CD14-positive monocyte (primary cell): ENCODE results near the gene ARHGAP18. TPM values are rescaled to one million over a fixed set of nuclear protein-coding genes. Genes with fewer than 3 reads are reported as not detected.

Experiments used
- DNase-seq, 3 donors: peaks; one replicate each; pipeline ENCODE4 v3.0.0-alpha.2; 2011 to 2022
- H2AFZ ChIP-seq: 2 replicates; pipeline ENCODE4 v1.6.0; 2012; ENCODE audit warnings: mild to moderate bottlenecking, low read depth, low read length, inconsistent platforms; ENCODE audit not compliant: insufficient read depth, poor library complexity, severe bottlenecking
- H3K27ac ChIP-seq, 2 donors: 1 replicate in 1 of 2; 2 replicates in 1 of 2; pipeline ENCODE4 v1.5.1; 2012 to 2013; ENCODE audit warnings: low read length in 2 of 2, control low read depth in 1 of 2, inconsistent platforms in 1 of 2, low read depth in 1 of 2, mild to moderate bottlenecking in 1 of 2
- H3K27me3 ChIP-seq, 2 donors: one replicate each; pipeline versions ENCODE4 v1.6.0 to v1.6.1; 2011 to 2013; ENCODE audit warnings: low read length in 2 of 2; ENCODE audit not compliant: control insufficient read depth in 2 of 2, insufficient read depth in 2 of 2
- H3K36me3 ChIP-seq, 2 donors: replicated peaks in 1 of 2; 1 replicate in 1 of 2; 2 replicates in 1 of 2; pipeline versions ENCODE4 v1.5.1 to v1.6.1; 2012 to 2013; ENCODE audit warnings: low read length in 2 of 2, control low read depth in 1 of 2, inconsistent platforms in 1 of 2, mild to moderate bottlenecking in 1 of 2; ENCODE audit not compliant: insufficient read depth in 2 of 2, control insufficient read depth in 1 of 2
- H3K4me1 ChIP-seq, 2 donors: 1 replicate in 1 of 2; 2 replicates in 1 of 2; pipeline versions ENCODE4 v1.5.1 to v1.6.1; 2012 to 2013; ENCODE audit warnings: low read length in 2 of 2, control low read depth in 1 of 2, inconsistent platforms in 1 of 2, mild to moderate bottlenecking in 1 of 2, moderate library complexity in 1 of 2; ENCODE audit not compliant: insufficient read depth in 2 of 2, control insufficient read depth in 1 of 2
- H3K4me2 ChIP-seq: replicated peaks from 2 replicates; pipeline ENCODE3; 2012; ENCODE audit warnings: low read length, moderate library complexity, mild to moderate bottlenecking; ENCODE audit not compliant: poor library complexity, severe bottlenecking; ENCODE audit errors: extremely low read depth
- H3K4me3 ChIP-seq, 3 experiments: fragments of 200-600 bp in 1 of 3; sonication (generic) in 1 of 3; replicated peaks in 1 of 3; 1 replicate in 2 of 3; 2 replicates in 1 of 3; pipeline ENCODE4 v1.5.1; 2011 to 2013; ENCODE audit warnings: low read length in 3 of 3, mild to moderate bottlenecking in 3 of 3, control low read depth in 2 of 3, low read depth in 2 of 3, inconsistent platforms in 1 of 3, moderate library complexity in 1 of 3
- H3K79me2 ChIP-seq: 2 replicates; pipeline ENCODE4 v1.6.0; 2012; ENCODE audit warnings: mild to moderate bottlenecking, control low read depth, inconsistent platforms, low read length, moderate library complexity; ENCODE audit not compliant: insufficient read depth
- H3K9ac ChIP-seq: 2 replicates; pipeline ENCODE4 v1.6.0; 2017; ENCODE audit warnings: low read length, mild to moderate bottlenecking; ENCODE audit not compliant: insufficient read depth, poor library complexity, severe bottlenecking
- H3K9me3 ChIP-seq, 2 donors: replicated peaks in 1 of 2; 1 replicate in 1 of 2; 2 replicates in 1 of 2; pipeline versions ENCODE4 v1.5.1 to v1.6.1; 2012 to 2013; ENCODE audit warnings: low read length in 2 of 2, control low read depth in 1 of 2; ENCODE audit not compliant: control insufficient read depth in 1 of 2, insufficient read depth in 1 of 2
- H4K20me1 ChIP-seq: 2 replicates; pipeline ENCODE4 v1.6.0; 2012; ENCODE audit warnings: mild to moderate bottlenecking, low read length, control low read depth, moderate library complexity; ENCODE audit not compliant: insufficient read depth
- H3K27ac Mint-ChIP-seq, 7 donors: one replicate each; pipeline ENCODE4 v1.8.0; 2020; ENCODE audit warnings: mild to moderate bottlenecking in 7 of 7, mixed read lengths in 7 of 7, moderate library complexity in 6 of 7, inconsistent platforms in 2 of 7
- H3K27me3 Mint-ChIP-seq, 3 donors: one replicate each; pipeline ENCODE4 v1.8.0; 2021 to 2022; ENCODE audit warnings: low read depth in 3 of 3, mild to moderate bottlenecking in 3 of 3, mixed read lengths in 3 of 3, moderate library complexity in 3 of 3, inconsistent platforms in 1 of 3
- H3K36me3 Mint-ChIP-seq, 2 donors: one replicate each; pipeline ENCODE4 v1.8.0; 2020; ENCODE audit warnings: mixed read lengths in 2 of 2, inconsistent platforms in 1 of 2, mild to moderate bottlenecking in 1 of 2
- H3K4me1 Mint-ChIP-seq: one replicate; pipeline ENCODE4 v1.8.0; 2020; ENCODE audit warnings: mild to moderate bottlenecking, mixed read lengths
- H3K4me3 Mint-ChIP-seq, 2 donors: one replicate each; pipeline ENCODE4 v1.8.0; 2020; ENCODE audit warnings: mild to moderate bottlenecking in 2 of 2, mixed read lengths in 2 of 2, moderate library complexity in 1 of 2
- H3K9me3 Mint-ChIP-seq, 7 donors: one replicate each; pipeline ENCODE4 v1.8.0; 2020 to 2022; ENCODE audit warnings: mixed read lengths in 7 of 7, mild to moderate bottlenecking in 6 of 7, moderate library complexity in 6 of 7, inconsistent platforms in 2 of 7
- WGBS: methylation state at CpG from one replicate; pipeline ENCODE4 v1.1.5; 2013; ENCODE audit warnings: missing lambda C conversion rate; ENCODE audit not compliant: insufficient coverage; 5-methylcytosine and 5-hydroxymethylcytosine counted together
- intact Hi-C, 2 donors: fragments of 100-400 bp; cut with micrococcal nuclease; formaldehyde crosslinking; loops; one replicate each; pipeline versions ENCODE4 v1.15.0 to v1.15.1; 2023
- polyA plus RNA-seq, 3 donors: library from polyadenylated mRNA; depleted of rRNA in 1 of 3; unstranded in 2 of 3; stranded (reverse) in 1 of 3; fragments of 300-500 nt in 2 of 3; fragments of >200 nt in 1 of 3; fragmentation: Illumina TruSeq in 2 of 3; gene quantifications; 1 replicate in 2 of 3; 2 replicates in 1 of 3; pipeline ENCODE4 v1.2.3, GENCODE V29; 2012 to 2021
- TF ChIP-seq, protein P1 (sequence below): fragments of 200-600 bp; IDR thresholded peaks from one replicate; pipeline ENCODE4 v1.8.0; 2022; ENCODE audit warnings: antibody characterized with exemption, mild to moderate bottlenecking

The ARHGAP18 gene
- polyA plus RNA-seq, 3 donors, result 3.7 to 5.6 (median 3.8) TPM

DNA sequence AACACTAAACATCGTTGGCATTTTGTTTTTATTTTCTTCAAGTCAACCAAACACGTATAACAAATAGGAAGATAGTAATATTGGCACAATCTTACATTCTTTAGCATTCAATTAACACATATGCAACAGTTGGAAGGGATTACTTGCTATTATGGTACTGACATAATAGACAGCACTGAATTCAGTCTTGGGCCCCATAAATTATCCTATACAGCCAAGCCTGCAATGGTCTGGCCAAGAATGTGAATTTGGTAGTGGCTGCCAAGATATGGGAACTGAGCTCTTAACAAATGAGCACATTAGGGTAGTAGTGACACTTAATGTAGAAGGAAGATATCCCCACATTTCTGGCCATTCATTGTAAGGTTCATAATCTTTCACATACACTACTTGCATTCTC lies 44.8 kb upstream of the ARHGAP18 start:
- H3K9ac ChIP-seq, result no peak overlapping the region
- H3K4me2 ChIP-seq, result no peak overlapping the region
- intact Hi-C loops, result no loop called here
- H3K27ac ChIP-seq, result no peak overlapping the region
- H3K4me3 ChIP-seq, result no peak overlapping the region
- H2AFZ ChIP-seq, result no peak overlapping the region
- peaks cover 24 to 34% of the 10 kb centered on the region in 2 donors for H3K4me1 ChIP-seq
- Mint-ChIP-seq H3K27ac (no peak overlapping the region), H3K4me1 (peaks cover 29% of the 10 kb centered on the region), H3K36me3 (peaks cover 0 to 2% of the 10 kb centered on the region in 2 donors), H3K27me3 (peaks cover 0 to 4% (median 2%) of the 10 kb centered on the region in 3 donors), H3K4me3 (no peak overlapping the region), H3K9me3 (no peaks in the 10 kb centered on the region)
- no peak for DNase-seq
- no peaks in the 10 kb centered on the region for H3K27me3 ChIP-seq
- no peaks in the 10 kb centered on the region for H3K79me2 ChIP-seq
- no CpG with 5 or more reads among the region's 2 CpGs for WGBS
- H3K36me3 ChIP-seq, result no peaks in the 10 kb centered on the region
- no peaks in the 10 kb centered on the region for H3K9me3 ChIP-seq
- H4K20me1 ChIP-seq, result no peaks in the 10 kb centered on the region
- TF ChIP-seq, protein P1, sequence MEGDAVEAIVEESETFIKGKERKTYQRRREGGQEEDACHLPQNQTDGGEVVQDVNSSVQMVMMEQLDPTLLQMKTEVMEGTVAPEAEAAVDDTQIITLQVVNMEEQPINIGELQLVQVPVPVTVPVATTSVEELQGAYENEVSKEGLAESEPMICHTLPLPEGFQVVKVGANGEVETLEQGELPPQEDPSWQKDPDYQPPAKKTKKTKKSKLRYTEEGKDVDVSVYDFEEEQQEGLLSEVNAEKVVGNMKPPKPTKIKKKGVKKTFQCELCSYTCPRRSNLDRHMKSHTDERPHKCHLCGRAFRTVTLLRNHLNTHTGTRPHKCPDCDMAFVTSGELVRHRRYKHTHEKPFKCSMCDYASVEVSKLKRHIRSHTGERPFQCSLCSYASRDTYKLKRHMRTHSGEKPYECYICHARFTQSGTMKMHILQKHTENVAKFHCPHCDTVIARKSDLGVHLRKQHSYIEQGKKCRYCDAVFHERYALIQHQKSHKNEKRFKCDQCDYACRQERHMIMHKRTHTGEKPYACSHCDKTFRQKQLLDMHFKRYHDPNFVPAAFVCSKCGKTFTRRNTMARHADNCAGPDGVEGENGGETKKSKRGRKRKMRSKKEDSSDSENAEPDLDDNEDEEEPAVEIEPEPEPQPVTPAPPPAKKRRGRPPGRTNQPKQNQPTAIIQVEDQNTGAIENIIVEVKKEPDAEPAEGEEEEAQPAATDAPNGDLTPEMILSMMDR, result no peak

DNA sequence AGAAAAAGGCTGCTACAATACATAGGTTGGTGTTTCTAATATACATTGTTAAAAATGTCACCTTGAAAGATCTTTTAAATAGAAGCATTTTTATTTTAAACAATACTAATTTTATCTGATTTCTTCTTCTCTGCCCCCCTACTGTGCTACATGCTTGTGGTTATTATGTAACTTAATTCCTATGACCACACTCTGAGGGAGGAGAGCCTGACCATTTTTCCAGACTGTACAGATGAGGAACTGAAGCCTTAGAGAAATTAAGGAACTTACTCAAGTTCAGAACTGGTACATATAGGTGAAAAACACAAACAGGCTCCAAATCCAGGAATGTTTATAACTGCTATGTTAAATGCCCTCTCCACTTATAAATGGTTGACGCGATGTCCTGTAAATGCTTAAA lies 43.4 kb upstream of the ARHGAP18 start:
- Histone ChIP-seq H4K20me1 (no peaks in the 10 kb centered on the region), H3K27ac (no peak overlapping the region), H3K9me3 (no peaks in the 10 kb centered on the region), H3K4me1 (peaks cover 37 to 48% of the 10 kb centered on the region in 2 donors), H2AFZ (no peak overlapping the region), H3K27me3 (no peaks in the 10 kb centered on the region), H3K9ac (no peak overlapping the region), H3K4me3 (no peak overlapping the region), H3K4me2 (no peak overlapping the region), H3K79me2 (no peaks in the 10 kb centered on the region), H3K36me3 (no peaks in the 10 kb centered on the region)
- intact Hi-C loops, result no loop called here
- peak; percentile 51 to 68 (median 67) for DNase-seq
- Mint-ChIP-seq H3K36me3 (peaks cover 0 to 2% of the 10 kb centered on the region in 2 donors), H3K27me3 (peaks cover 0 to 4% (median 2%) of the 10 kb centered on the region in 3 donors), H3K4me3 (no peak overlapping the region), H3K27ac (peak overlapping the region in 1 of 7 donors; percentile 18), H3K4me1 (peaks cover 42% of the 10 kb centered on the region), H3K9me3 (no peaks in the 10 kb centered on the region)
- no CpG with 5 or more reads among the region's 2 CpGs for WGBS
- TF ChIP-seq, protein P1, result no peak
